SK-N-SH treated with all-trans-retinoic acid at 6 μM for 48 hours (cell line): ENCODE data around the gene OR7G3.

Experiments used
- ATAC-seq: fragments of 200-7000 bp; cut with Tn5 transposase; 3 replicates; pipeline ENCODE4 v1.9.1; 2020; ENCODE audit warnings: mild to moderate bottlenecking, moderate library complexity
- CSDC2 ChIP-seq: fragments of 250-450 bp; sonication (Bioruptor Pico); IDR thresholded peaks from 2 replicates; pipeline ENCODE4 v1.5.0; 2020; ENCODE audit warnings: mild to moderate bottlenecking, moderate library complexity
- GLIS3 ChIP-seq: fragments of 250-450 bp; sonication (Bioruptor Pico); IDR thresholded peaks from 2 replicates; pipeline ENCODE4 v1.5.0; 2020; ENCODE audit warnings: mild to moderate bottlenecking, moderate library complexity
- OSR1 ChIP-seq: fragments of 250-450 bp; sonication (Bioruptor Pico); IDR thresholded peaks from 2 replicates; pipeline ENCODE4 v1.8.0; 2022; ENCODE audit warnings: moderate library complexity, mild to moderate bottlenecking, inconsistent platforms
- POU6F1 ChIP-seq: fragments of 250-450 bp; sonication (Bioruptor Pico); IDR thresholded peaks from 2 replicates; pipeline ENCODE4 v1.8.0; 2021; ENCODE audit warnings: low read depth, mild to moderate bottlenecking, moderate library complexity, borderline replicate concordance
- RARB ChIP-seq: fragments of 250-450 bp; sonication (Bioruptor Pico); IDR thresholded peaks from 2 replicates; pipeline ENCODE4 v1.8.0; 2021; ENCODE audit warnings: mild to moderate bottlenecking, moderate library complexity
- SNAI2 ChIP-seq: fragments of 250-450 bp; sonication (Bioruptor Pico); IDR thresholded peaks from 2 replicates; pipeline ENCODE4 v1.5.0; 2020; ENCODE audit warnings: mild to moderate bottlenecking, moderate library complexity
- TCF4 ChIP-seq: fragments of 250-450 bp; sonication (Bioruptor Pico); IDR thresholded peaks from 2 replicates; pipeline ENCODE4 v1.8.0; 2021; ENCODE audit warnings: mild to moderate bottlenecking, moderate library complexity, borderline replicate concordance
- TOX ChIP-seq: fragments of 250-450 bp; sonication (Bioruptor Pico); IDR thresholded peaks from 2 replicates; pipeline ENCODE4 v1.8.0; 2021; ENCODE audit warnings: mild to moderate bottlenecking, moderate library complexity, borderline replicate concordance
- TSHZ2 ChIP-seq: fragments of 250-450 bp; sonication (Bioruptor Pico); IDR thresholded peaks from 2 replicates; pipeline ENCODE4 v1.5.0; 2020; ENCODE audit warnings: mild to moderate bottlenecking, moderate library complexity
- ZC3H10 ChIP-seq: fragments of 250-450 bp; sonication (Bioruptor Pico); IDR thresholded peaks from 2 replicates; pipeline ENCODE4 v1.5.1; 2021; ENCODE audit warnings: mild to moderate bottlenecking, moderate library complexity
- ZNF565 ChIP-seq: fragments of 450-650 bp; formaldehyde crosslinking; conservative IDR thresholded peaks from 2 replicates; pipeline ENCODE4 v1.5.0; 2020; ENCODE audit warnings: low read depth, mild to moderate bottlenecking, moderate library complexity
- ZNF70 ChIP-seq: fragments of 450-650 bp; formaldehyde crosslinking; IDR thresholded peaks from 2 replicates; pipeline ENCODE4 v1.5.0; 2020; ENCODE audit warnings: mild to moderate bottlenecking, moderate library complexity
- TF ChIP-seq, protein P1 (sequence below): fragments of 250-450 bp; sonication (Bioruptor Pico); IDR thresholded peaks from 2 replicates; pipeline ENCODE4 v1.5.1; 2020; ENCODE audit warnings: low read depth, mild to moderate bottlenecking, moderate library complexity
- TF ChIP-seq, protein P2 (sequence below): fragments of 250-450 bp; sonication (Bioruptor Pico); IDR thresholded peaks from 2 replicates; pipeline ENCODE4 v1.5.1; 2021; ENCODE audit warnings: mild to moderate bottlenecking, moderate library complexity
- TF ChIP-seq, protein P3 (sequence below): fragments of 250-450 bp; sonication (Bioruptor Pico); IDR thresholded peaks from 2 replicates; pipeline ENCODE4 v1.8.0; 2020; ENCODE audit warnings: mild to moderate bottlenecking, moderate library complexity, borderline replicate concordance

OR7G3 gene

GRCh38 chr19:9078651-9079050 is 48.1 kb downstream of the OR7G3 start:
- TF ChIP-seq SNAI2 (CRISPR knock-in tag) (no peak), GLIS3 (CRISPR knock-in tag) (no peak), RARB (CRISPR knock-in tag) (no peak), OSR1 (no peak), TSHZ2 (no peak), ZC3H10 (CRISPR knock-in tag) (no peak), ZNF565 (CRISPR knock-in tag) (no peak), TCF4 (CRISPR knock-in tag) (no peak), TOX (CRISPR knock-in tag) (no peak), ZNF70 (CRISPR knock-in tag) (no peak), POU6F1 (CRISPR knock-in tag) (no peak)
- TF ChIP-seq, protein P1, sequence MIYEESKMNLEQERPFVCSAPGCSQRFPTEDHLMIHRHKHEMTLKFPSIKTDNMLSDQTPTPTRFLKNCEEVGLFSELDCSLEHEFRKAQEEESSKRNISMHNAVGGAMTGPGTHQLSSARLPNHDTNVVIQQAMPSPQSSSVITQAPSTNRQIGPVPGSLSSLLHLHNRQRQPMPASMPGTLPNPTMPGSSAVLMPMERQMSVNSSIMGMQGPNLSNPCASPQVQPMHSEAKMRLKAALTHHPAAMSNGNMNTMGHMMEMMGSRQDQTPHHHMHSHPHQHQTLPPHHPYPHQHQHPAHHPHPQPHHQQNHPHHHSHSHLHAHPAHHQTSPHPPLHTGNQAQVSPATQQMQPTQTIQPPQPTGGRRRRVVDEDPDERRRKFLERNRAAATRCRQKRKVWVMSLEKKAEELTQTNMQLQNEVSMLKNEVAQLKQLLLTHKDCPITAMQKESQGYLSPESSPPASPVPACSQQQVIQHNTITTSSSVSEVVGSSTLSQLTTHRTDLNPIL (CRISPR knock-in tag) = no peak
- TF ChIP-seq, protein P2, sequence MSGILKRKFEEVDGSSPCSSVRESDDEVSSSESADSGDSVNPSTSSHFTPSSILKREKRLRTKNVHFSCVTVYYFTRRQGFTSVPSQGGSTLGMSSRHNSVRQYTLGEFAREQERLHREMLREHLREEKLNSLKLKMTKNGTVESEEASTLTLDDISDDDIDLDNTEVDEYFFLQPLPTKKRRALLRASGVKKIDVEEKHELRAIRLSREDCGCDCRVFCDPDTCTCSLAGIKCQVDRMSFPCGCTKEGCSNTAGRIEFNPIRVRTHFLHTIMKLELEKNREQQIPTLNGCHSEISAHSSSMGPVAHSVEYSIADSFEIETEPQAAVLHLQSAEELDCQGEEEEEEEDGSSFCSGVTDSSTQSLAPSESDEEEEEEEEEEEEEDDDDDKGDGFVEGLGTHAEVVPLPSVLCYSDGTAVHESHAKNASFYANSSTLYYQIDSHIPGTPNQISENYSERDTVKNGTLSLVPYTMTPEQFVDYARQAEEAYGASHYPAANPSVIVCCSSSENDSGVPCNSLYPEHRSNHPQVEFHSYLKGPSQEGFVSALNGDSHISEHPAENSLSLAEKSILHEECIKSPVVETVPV = no peak
- TF ChIP-seq, protein P3, sequence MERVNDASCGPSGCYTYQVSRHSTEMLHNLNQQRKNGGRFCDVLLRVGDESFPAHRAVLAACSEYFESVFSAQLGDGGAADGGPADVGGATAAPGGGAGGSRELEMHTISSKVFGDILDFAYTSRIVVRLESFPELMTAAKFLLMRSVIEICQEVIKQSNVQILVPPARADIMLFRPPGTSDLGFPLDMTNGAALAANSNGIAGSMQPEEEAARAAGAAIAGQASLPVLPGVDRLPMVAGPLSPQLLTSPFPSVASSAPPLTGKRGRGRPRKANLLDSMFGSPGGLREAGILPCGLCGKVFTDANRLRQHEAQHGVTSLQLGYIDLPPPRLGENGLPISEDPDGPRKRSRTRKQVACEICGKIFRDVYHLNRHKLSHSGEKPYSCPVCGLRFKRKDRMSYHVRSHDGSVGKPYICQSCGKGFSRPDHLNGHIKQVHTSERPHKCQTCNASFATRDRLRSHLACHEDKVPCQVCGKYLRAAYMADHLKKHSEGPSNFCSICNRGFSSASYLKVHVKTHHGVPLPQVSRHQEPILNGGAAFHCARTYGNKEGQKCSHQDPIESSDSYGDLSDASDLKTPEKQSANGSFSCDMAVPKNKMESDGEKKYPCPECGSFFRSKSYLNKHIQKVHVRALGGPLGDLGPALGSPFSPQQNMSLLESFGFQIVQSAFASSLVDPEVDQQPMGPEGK = no peak
- ATAC-seq = no peak

DNA sequence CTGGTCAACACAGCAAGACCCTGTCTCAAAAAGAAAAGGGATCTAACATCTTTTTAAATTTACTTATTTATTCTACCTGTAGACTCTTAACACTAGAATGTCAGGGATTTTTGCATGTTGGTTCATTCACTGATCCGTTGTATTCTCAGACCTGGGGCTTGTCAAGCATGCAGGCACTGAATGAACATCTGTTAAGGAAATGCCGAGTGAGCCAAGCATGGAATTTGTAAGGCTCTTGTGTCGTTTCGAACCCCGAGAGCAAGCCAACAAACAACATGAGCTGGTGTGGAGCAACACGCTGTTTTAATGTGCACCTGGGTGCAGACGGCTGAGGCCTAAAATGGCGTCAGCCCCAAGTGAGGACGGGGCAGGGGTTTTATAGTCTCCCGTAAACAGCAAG is 49.8 kb downstream of the OR7G3 start:
- TF ChIP-seq CSDC2 (CRISPR knock-in tag) = no peak
- TF ChIP-seq, protein P3 = no peak
- no peak for ATAC-seq
